ENCODE measurements around the gene SLC17A1.

DNA sequence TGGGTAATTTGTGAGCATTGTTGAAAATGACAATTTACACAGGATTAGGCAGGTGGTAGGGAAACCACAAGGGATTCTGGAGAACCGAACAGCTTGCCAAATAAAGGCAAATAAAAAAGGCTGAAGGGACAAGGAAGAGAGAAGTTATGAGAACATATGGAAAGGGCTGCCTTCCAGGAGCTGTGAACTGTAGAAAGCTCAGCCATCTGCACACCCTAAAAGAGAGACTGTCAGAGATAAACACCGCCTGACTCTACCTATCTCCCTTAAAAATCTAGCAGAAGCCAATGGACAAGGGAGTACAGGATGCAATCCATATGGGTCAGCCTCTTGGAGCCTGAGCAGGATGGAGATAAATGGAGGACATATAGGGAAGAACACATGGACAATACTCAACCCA is 12.7 kb upstream of the SLC17A1 start:
- no peak for TF ChIP-seq POLR2A (IDR thresholded peaks at IDR 0.05; ENCODE audit: low read depth, low read length)
- TF ChIP-seq POLR2AphosphoS5 (IDR thresholded peaks at IDR 0.05; ENCODE audit: low read depth, low read length) = no peak
- no peak for TF ChIP-seq PAX5 (IDR thresholded peaks at IDR 0.05; ENCODE audit: insufficient read depth, low read length, severe bottlenecking)
